Measurements from ENCODE around the gene MGAT4C.

- TF ChIP-seq SPI1 (IDR thresholded peaks at IDR 0.05; ENCODE audit: low read depth, low read length) (no peak), POLR2AphosphoS5 (IDR thresholded peaks at IDR 0.05; ENCODE audit: low read depth, low read length) (no peak), POU2F2 (IDR thresholded peaks at IDR 0.05; ENCODE audit: low read depth, low read length) (no peak), PAX5 (IDR thresholded peaks at IDR 0.05; ENCODE audit: insufficient read depth, low read length, severe bottlenecking) (no peak), POLR2A (IDR thresholded peaks at IDR 0.05; ENCODE audit: low read depth, low read length) (no peak)
These were observed 68.0 kb downstream of the MGAT4C start for GRCh38 chr12:86188226-86188625.
